GM18909 (cell line): Measurements from ENCODE around the gene MAPK14.

Experiments used
- ATAC-seq: cut with Tn5 transposase; IDR thresholded peaks from one replicate; pipeline ENCODE4 v1.9.1; 2021; ENCODE audit warnings: mild to moderate bottlenecking; ENCODE audit not compliant: unreplicated experiment, poor library complexity

Gene MAPK14

GRCh38 chr6:36098253-36098919, 70.8 kb downstream of the MAPK14 start:
- ATAC-seq: no peak

- ATAC-seq: no peak
These were observed 71.5 kb downstream of the MAPK14 start for GRCh38 chr6:36098920-36099647.

GRCh38 chr6:36099869-36100483, 72.4 kb downstream of the MAPK14 start:
- ATAC-seq: no peak

GRCh38 chr6:36101691-36102090, 74.1 kb downstream of the MAPK14 start:
- ATAC-seq: no peak

- ATAC-seq: no peak
These were observed 75.2 kb downstream of the MAPK14 start for GRCh38 chr6:36102853-36103252.

GRCh38 chr6:36104836-36105235, 77.2 kb downstream of the MAPK14 start:
- ATAC-seq: no peak

GRCh38 chr6:36109092-36109491, 81.5 kb downstream of the MAPK14 start:
- ATAC-seq: no peak

- ATAC-seq: no peak
These were observed 82.4 kb downstream of the MAPK14 start for GRCh38 chr6:36110050-36110449.

- ATAC-seq: no peak
These were observed 83.3 kb downstream of the MAPK14 start for GRCh38 chr6:36110863-36111262.

GRCh38 chr6:36111526-36111925, 83.9 kb downstream of the MAPK14 start:
- no peak for ATAC-seq

GRCh38 chr6:36113049-36113448, 85.4 kb downstream of the MAPK14 start:
- ATAC-seq: no peak

- no peak for ATAC-seq
These were observed 86.1 kb downstream of the MAPK14 start for GRCh38 chr6:36113703-36114102.

GRCh38 chr6:36114798-36115408, 87.3 kb downstream of the MAPK14 start:
- no peak for ATAC-seq

- no peak for ATAC-seq
These were observed 87.8 kb downstream of the MAPK14 start for GRCh38 chr6:36115412-36115811.

- ATAC-seq: no peak
These were observed 88.7 kb downstream of the MAPK14 start for GRCh38 chr6:36116066-36116864.

- ATAC-seq: no peak
These were observed 89.3 kb downstream of the MAPK14 start for GRCh38 chr6:36116943-36117342.

- ATAC-seq: no peak
These were observed 90.3 kb downstream of the MAPK14 start for GRCh38 chr6:36117658-36118549.

- no peak for ATAC-seq
These were observed 91.0 kb downstream of the MAPK14 start for GRCh38 chr6:36118550-36119107.

GRCh38 chr6:36119209-36119608, 91.6 kb downstream of the MAPK14 start:
- ATAC-seq: no peak
